ENCODE results near the gene NOC3L.

The NOC3L gene

GRCh38 chr10:94363251-94363565 lies 469 bp upstream of the NOC3L start:
- H3K4me3 ChIP-seq (ENCODE audit: low read depth, low read length) = no peak overlapping the region
- H3K9me3 ChIP-seq (ENCODE audit: control insufficient read depth, insufficient read depth, low read depth, low read length) = no peaks in the 10 kb centered on the region
- peak overlapping the region; percentile 42; the same call in 1 of the 2 replicates for H3K27ac ChIP-seq (ENCODE audit: extremely low read depth, low read depth, low read length)
- peaks cover 23 to 29% of the 10 kb centered on the region in 2 experiments for H3K36me3 ChIP-seq (ENCODE audit: control insufficient read depth in 2 of 2, insufficient read depth in 1 of 2, low read length in 2 of 2)
- TF ChIP-seq ZNF366 (tag by site-specific recombination; conservative IDR thresholded peaks at IDR 0.05) = 0 out of 2 replicates have a peak, but pooled peaks have one; percentile 2
- TF ChIP-seq ZNF704 (tag by site-specific recombination; IDR thresholded peaks at IDR 0.05) = no peak
- no peak for TF ChIP-seq ZNF664 (tag by site-specific recombination; IDR thresholded peaks at IDR 0.05)
- no peak for TF ChIP-seq ZNF792 (tag by site-specific recombination; IDR thresholded peaks at IDR 0.05)
- TF ChIP-seq OVOL3 (tag by site-specific recombination; IDR thresholded peaks at IDR 0.05) = no peak; the same call in 1 of the 2 replicates
- 0 out of 2 replicates have a peak, but pooled peaks have one; percentile 1 for TF ChIP-seq ZBTB8A (tag by site-specific recombination; IDR thresholded peaks at IDR 0.05)
- no peak for TF ChIP-seq ZNF530 (tag by site-specific recombination; IDR thresholded peaks at IDR 0.05; ENCODE audit: low read depth)
- TF ChIP-seq ZNF23 (tag by site-specific recombination; IDR thresholded peaks at IDR 0.05; ENCODE audit: borderline replicate concordance) = no peak
- TF ChIP-seq ZEB2 (tag by site-specific recombination; IDR thresholded peaks at IDR 0.05) = peak; percentile 10; the same call in 1 of the 2 replicates
- CTCF ChIA-PET = interaction anchor here (0.6 to 2.1 kb wide), 20 partner anchors 10 to 1310 kb away, joined by 3 to 9 read pairs (median 4); partner anchors contain the start of gene TBC1D12
- POLR2A ChIA-PET = interaction anchor here (0.5 to 2.1 kb wide), 2 partner anchors 39 to 41 kb away, joined by 3 to 11 read pairs; partner anchors contain the start of gene TBC1D12
- peaks cover 11% of the 10 kb centered on the region for H3K4me1 ChIP-seq (ENCODE audit: control insufficient read depth, insufficient read depth, low read length)

- peaks cover 33 to 48% of the 10 kb centered on the region in 2 experiments for H3K36me3 ChIP-seq (ENCODE audit: control insufficient read depth in 2 of 2, insufficient read depth in 1 of 2, low read length in 2 of 2)
- H3K9me3 ChIP-seq (ENCODE audit: control insufficient read depth, insufficient read depth, low read depth, low read length) = no peaks in the 10 kb centered on the region
- CTCF ChIA-PET = interaction anchor here (0.9 to 1.2 kb wide), 3 partner anchors 43 to 83 kb away, joined by 4 read pairs; no protein-coding TSS in a partner anchor
- TF ChIP-seq ZBTB17 (tag by site-specific recombination; IDR thresholded peaks at IDR 0.05) (peak; percentile 84), PRDM1 (tag by site-specific recombination; IDR thresholded peaks at IDR 0.05) (0 out of 2 replicates have a peak, but pooled peaks have one; percentile 23), ZXDB (tag by site-specific recombination; IDR thresholded peaks at IDR 0.05) (no peak), ZNF76 (tag by site-specific recombination; IDR thresholded peaks at IDR 0.05; ENCODE audit: borderline replicate concordance, low read depth) (no peak), FEZF1 (tag by site-specific recombination; IDR thresholded peaks at IDR 0.05) (peak; percentile 47; the same call in 1 of the 2 replicates)
- H3K4me1 ChIP-seq (ENCODE audit: control insufficient read depth, insufficient read depth, low read length) = peaks cover 11% of the 10 kb centered on the region
- no peak overlapping the region for H3K27ac ChIP-seq (ENCODE audit: extremely low read depth, low read depth, low read length)
- POLR2A ChIA-PET = interaction anchor here (0.6 to 1.4 kb wide), 5 partner anchors 11 to 169 kb away, joined by 3 to 7 read pairs (median 4); partner anchors contain the start of gene TBC1D12
- H3K4me3 ChIP-seq (ENCODE audit: low read depth, low read length) = no peak overlapping the region
Measured at GRCh38 chr10:94361171-94361794, 1.5 kb downstream of the NOC3L start.

GRCh38 chr10:94358480-94358879 lies 4.3 kb downstream of the NOC3L start:
- ChIA-PET POLR2A (interaction anchor here (0.5 to 1.3 kb wide), 4 partner anchors 39 to 86 kb away, joined by 3 to 11 read pairs (median 4); partner anchors contain the start of gene TBC1D12), CTCF (interaction anchor here (1.0 to 1.6 kb wide), 3 partner anchors 8 to 86 kb away, joined by 3 to 4 read pairs (median 3); no protein-coding TSS in a partner anchor)
- H3K36me3 ChIP-seq (ENCODE audit: control insufficient read depth in 2 of 2, insufficient read depth in 1 of 2, low read length in 2 of 2) = peaks cover 51 to 75% of the 10 kb centered on the region in 2 experiments
- no peak overlapping the region for H3K27ac ChIP-seq (ENCODE audit: extremely low read depth, low read depth, low read length)
- H3K9me3 ChIP-seq (ENCODE audit: control insufficient read depth, insufficient read depth, low read depth, low read length) = no peaks in the 10 kb centered on the region
- H3K4me1 ChIP-seq (ENCODE audit: control insufficient read depth, insufficient read depth, low read length) = peaks cover 11% of the 10 kb centered on the region
- no peak overlapping the region for H3K4me3 ChIP-seq (ENCODE audit: low read depth, low read length)
- TF ChIP-seq SP7 (tag by site-specific recombination; IDR thresholded peaks at IDR 0.05) (peak; percentile 67), REPIN1 (tag by site-specific recombination; IDR thresholded peaks at IDR 0.05; ENCODE audit: low read depth) (no peak), ZNF623 (tag by site-specific recombination; IDR thresholded peaks at IDR 0.05) (no peak), ZNF114 (tag by site-specific recombination; IDR thresholded peaks at IDR 0.05) (no peak), ZFHX2 (tag by site-specific recombination; conservative IDR thresholded peaks at IDR 0.05) (no peak), ZNF10 (tag by site-specific recombination; IDR thresholded peaks at IDR 0.05) (no peak; the same call in 1 of the 2 replicates), ZNF37A (tag by site-specific recombination; IDR thresholded peaks at IDR 0.05) (no peak), ZNF473 (tag by site-specific recombination; IDR thresholded peaks at IDR 0.05) (no peak), ZBTB44 (tag by site-specific recombination; IDR thresholded peaks at IDR 0.05) (no peak), ZNF558 (tag by site-specific recombination; IDR thresholded peaks at IDR 0.05) (no peak; the same call in 1 of the 2 replicates), ZNF280D (tag by site-specific recombination; IDR thresholded peaks at IDR 0.05) (no peak), OVOL3 (tag by site-specific recombination; IDR thresholded peaks at IDR 0.05) (0 out of 2 replicates have a peak, but pooled peaks have one; percentile 18)

All from HEK293 (cell line).